IMR-90 (cell line): Measurements from ENCODE around the gene NDFIP2.

Source experiments
- CTCF ChIP-seq: conservative IDR thresholded peaks from 2 replicates; pipeline ENCODE4 v1.5.1; 2012; ENCODE audit warnings: mild to moderate bottlenecking, low read depth, low read length, improper control_type of control experiment
- ELK1 ChIP-seq: fragments of 150-350 bp; IDR thresholded peaks from 2 replicates; pipeline ENCODE4 v1.6.1; 2016; ENCODE audit warnings: low read depth, mild to moderate bottlenecking, low read length, moderate library complexity, borderline replicate concordance
- MAZ ChIP-seq: IDR thresholded peaks from 2 replicates; pipeline ENCODE4 v1.6.1; 2012; ENCODE audit warnings: low read depth, mild to moderate bottlenecking, low read length, improper control_type of control experiment, moderate library complexity, borderline replicate concordance
- NFE2L2 ChIP-seq: fragments of 150-350 bp; IDR thresholded peaks from 2 replicates; pipeline ENCODE4 v1.6.1; 2016; ENCODE audit warnings: low read depth, mild to moderate bottlenecking, low read length
- POLR2A ChIP-seq: IDR thresholded peaks from 2 replicates; pipeline ENCODE4 v1.6.1; 2012; ENCODE audit warnings: mild to moderate bottlenecking, low read depth, low read length
- RAD21 ChIP-seq: IDR thresholded peaks from 2 replicates; pipeline ENCODE4 v1.6.1; 2012; ENCODE audit warnings: low read length, improper control_type of control experiment
- RFX5 ChIP-seq: IDR thresholded peaks from 2 replicates; pipeline ENCODE4 v1.8.0; 2012; ENCODE audit warnings: low read depth, mild to moderate bottlenecking, low read length, moderate library complexity
- SMC3 ChIP-seq: fragments of 150-350 bp; IDR thresholded peaks from 2 replicates; pipeline ENCODE4 v1.6.1; 2016; ENCODE audit warnings: low read depth, mild to moderate bottlenecking, antibody characterized with exemption, low read length, moderate library complexity

- TF ChIP-seq CTCF (no peak), POLR2A (no peak), MAZ (no peak), SMC3 (no peak), ELK1 (no peak), NFE2L2 (no peak), RFX5 (no peak), RAD21 (no peak)
Measured at GRCh38 chr13:79468819-79469218, 12.1 kb upstream of the NDFIP2 start.
